HL-60/S4 treated with retinoic acid at 250 ng/mL for 4 days and 3 days (cell line): ENCODE results near the gene CD34.
"Not testable (repeated sequence)": the region's sequence is repeated elsewhere in the genome, so short reads cannot be mapped to it uniquely, and the experiment has no call there.

ENCODE experiments used
- in situ Hi-C: fragments of 300-500 bp; cut with MboI; formaldehyde crosslinking; loops from 2 replicates; pipeline ENCODE4 v1.7.0; 2022; ENCODE audit warnings: low sequenced_read_pairs

Gene CD34

DNA sequence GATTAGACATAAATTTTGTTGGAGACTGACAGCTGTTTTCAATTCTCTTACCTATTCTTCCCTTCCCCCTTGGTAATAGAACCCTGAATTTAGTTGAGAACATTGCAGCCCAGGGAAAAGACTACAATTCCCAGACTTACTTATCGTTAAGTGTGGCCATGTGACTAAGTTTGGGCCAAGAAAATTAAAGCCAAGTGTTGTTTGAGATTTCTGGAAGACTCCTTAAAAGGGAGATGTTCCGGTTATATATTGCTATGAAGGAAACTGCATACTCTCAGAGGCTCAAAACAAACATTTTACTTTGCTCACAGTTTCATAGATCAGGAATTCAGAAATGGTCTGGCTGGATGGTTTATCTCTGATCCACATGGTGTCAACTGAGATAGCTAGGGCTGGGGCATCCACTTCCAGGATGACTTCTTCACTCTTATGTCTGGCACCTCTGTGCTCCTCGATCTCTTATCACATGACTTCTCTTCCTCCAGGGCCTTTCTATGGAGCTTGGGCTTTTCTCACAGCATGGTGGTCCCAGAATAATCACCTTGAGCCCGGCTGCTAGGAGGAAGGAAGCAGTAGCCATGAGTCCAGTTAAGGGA lies 22.4 kb upstream of the CD34 start:
- in situ Hi-C loops = no loop called here

GRCh38 chr1:207926984-207927383 lies 16.1 kb upstream of the CD34 start:
- in situ Hi-C loops = no loop called here

GRCh38 chr1:207925969-207926368 lies 15.0 kb upstream of the CD34 start:
- in situ Hi-C loops = not testable (repeated sequence)

DNA sequence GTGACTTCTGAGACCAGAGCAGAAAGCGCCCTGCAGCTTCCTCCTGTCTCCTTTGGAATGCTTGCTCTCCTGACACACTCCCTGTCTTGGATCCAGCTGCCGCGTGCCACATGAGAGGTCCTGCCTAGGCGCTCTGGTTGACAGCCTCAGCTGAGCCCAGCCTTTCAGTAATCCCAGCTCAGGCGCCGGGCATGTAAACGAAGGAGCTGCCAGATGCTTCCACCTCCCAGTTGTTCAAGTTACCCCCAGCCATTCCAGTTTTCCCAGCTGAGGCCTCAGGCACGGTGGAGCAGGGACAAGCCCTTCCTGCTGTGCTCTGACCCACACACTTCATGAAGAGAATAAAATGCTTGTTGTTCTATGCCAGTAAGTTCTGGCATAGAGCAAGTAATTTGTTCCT lies 14.3 kb upstream of the CD34 start:
- in situ Hi-C loops = no loop called here

- in situ Hi-C loops = no loop called here
Measured at GRCh38 chr1:207923561-207923960, 12.6 kb upstream of the CD34 start.

GRCh38 chr1:207923121-207923520 lies 12.2 kb upstream of the CD34 start:
- in situ Hi-C loops = no loop called here

- in situ Hi-C loops = no loop called here
Measured at GRCh38 chr1:207922554-207922953, 11.6 kb upstream of the CD34 start.

DNA sequence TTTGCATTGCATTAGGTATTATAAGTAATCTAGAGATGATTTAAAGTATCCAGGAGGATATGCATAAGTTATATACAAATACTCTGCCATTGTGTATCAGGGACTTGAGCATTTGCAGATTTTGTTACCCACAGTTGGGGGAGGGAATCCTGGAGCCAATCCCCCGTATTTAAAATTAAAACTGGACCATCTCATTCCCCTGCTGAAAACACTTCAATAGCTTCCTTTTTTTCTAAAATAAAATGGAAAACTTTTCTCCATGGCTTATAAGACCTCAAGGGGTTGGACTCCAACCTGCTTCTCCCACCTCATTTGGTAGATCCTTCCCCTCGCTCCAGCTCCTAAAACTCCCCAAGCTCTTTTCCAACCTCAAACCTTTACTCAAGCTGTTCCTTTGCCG lies 10.4 kb upstream of the CD34 start:
- in situ Hi-C loops = no loop called here

GRCh38 chr1:207920444-207921021 lies 9.6 kb upstream of the CD34 start:
- in situ Hi-C loops = no loop called here

DNA sequence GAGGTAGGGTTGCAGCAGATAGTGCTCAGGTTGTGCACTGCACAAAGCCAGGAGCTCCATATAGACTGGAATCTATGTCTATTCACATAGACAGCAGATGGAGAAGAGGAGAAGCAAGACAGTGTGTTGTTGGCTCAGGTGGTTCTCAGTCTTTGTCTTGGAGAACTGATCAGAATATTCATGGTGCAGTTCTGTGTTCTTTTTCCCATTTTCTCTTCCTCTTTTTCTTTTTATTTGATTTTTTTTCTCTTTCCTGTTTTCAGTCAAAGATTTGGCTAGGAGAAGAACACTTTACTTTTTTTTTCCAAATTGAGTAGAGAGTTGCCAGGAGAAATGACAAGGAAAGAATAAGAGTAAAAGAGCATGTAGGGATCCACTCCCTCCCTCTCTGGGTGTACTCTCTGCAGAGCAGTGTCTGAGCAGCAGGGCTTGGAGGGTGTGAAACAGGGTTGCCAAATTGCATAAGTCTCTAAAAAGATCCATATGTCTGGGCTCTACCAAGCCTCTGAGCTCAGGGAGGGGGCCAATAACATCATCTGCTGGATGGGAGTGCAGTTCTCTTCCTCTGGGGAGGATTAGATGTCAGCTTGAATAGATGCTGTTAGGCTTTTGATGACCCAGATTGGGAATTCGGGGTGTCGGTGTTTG lies 8.7 kb upstream of the CD34 start:
- in situ Hi-C loops = no loop called here

DNA sequence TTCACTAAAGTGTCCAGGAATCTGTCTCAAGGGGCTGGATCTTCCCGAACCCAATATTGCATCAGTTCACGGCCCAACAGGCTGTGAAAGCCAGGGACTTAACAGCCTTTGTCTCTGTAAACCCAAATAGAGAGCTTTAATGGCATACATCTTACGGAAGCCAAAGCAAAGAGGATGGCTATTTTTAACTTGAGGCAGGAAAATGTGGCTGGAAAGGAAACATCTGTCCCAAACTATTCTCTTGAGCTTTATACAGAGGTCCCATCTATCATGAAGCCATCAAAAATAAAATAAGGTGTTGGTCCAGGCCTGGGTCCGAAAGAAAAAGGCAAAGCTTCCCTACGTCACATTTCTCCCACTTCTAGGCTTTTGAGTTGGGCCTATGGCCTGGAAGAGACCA lies 7.7 kb upstream of the CD34 start:
- in situ Hi-C loops = no loop called here

DNA sequence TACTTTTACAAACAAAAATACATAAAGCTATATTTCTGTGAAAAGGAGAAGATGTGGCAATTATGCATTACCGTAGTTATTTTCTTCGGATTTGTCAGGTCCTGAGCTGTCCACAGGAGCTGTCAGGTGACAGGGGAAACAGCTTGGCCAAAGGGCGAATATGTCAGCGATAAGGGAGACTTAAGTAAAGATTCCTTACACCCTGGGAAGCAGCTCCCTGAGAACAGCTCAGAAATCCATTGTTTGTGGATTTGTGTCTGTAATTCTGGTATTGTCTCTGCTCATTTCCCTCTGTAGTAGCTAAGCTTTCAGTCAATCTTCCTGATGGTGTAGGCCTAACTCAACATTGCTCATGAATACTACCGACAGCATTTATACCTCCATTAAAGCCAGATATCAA lies 7.1 kb upstream of the CD34 start:
- in situ Hi-C loops = no loop called here

DNA sequence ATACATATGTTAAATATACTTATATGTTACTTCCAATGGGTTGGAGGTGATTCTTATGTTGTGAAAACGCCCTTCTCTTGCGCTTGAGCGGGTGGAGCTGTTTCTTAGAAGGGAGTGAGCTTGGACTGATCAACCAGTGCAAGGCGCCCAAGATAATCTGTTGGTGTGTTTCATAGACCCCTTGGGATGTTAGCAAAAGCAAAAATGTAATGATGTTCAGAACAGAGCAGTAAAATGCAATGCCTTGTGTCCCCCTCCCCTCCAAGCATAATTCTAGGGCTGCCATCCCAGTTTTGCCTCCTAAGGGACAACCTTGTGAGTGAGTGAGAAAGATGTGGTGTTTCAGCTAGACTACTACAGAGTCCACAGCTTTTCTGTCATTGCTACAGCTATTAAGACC lies 6.2 kb upstream of the CD34 start:
- in situ Hi-C loops = no loop called here

- in situ Hi-C loops = no loop called here
Measured at GRCh38 chr1:207913951-207914350, 3.0 kb upstream of the CD34 start.

DNA sequence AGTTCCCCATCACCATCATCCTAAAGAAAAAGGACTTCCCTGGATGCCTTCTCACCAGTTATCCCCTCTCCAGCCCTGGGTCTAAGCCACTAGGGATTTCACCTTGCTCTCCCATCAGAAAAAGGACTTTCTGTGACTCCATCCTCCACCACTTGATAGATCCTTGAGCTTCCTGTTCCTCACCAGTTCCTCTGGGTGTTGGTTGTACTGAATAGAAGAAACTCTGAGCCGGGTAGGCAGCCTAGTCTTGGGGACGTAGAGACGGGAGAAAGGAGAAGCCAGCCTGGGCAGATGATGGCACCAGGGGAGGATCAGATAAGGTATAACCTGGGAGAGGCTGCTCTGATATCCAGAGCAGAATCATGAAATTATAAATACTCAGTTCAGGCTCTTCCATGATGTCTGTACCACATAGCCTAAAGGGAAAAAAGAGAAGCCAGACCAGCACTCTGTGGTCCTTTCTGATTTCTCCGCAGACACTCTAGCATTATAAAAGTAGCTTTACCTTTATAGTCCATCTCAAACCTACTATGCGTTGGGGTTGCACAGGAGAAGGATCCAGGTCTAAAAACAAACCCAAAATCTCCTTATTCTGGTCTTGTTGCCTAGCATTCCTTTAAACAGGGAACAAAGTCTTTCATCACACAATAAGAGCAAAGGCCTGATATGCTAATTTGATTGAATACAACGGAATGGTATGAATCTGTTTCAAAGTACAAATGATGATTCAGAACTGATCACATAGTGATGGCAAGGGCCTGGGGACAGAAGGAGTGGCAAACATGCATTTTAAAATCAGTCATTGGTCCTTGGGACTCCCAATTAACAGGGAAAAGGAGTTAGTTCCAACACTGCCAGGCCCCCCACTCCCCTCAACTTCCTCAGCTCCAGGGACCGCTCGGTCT lies 1.2 kb upstream of the CD34 start:
- in situ Hi-C loops = no loop called here

- in situ Hi-C loops = loop anchor here (10.0 kb wide), 1 partner anchor 45 kb away; no protein-coding TSS in a partner anchor
Measured at GRCh38 chr1:207909687-207910086, 1.2 kb downstream of the CD34 start.

GRCh38 chr1:207908107-207908734 lies 2.7 kb downstream of the CD34 start:
- in situ Hi-C loops = loop anchor here (10.0 kb wide), 1 partner anchor 47 kb away; no protein-coding TSS in a partner anchor

DNA sequence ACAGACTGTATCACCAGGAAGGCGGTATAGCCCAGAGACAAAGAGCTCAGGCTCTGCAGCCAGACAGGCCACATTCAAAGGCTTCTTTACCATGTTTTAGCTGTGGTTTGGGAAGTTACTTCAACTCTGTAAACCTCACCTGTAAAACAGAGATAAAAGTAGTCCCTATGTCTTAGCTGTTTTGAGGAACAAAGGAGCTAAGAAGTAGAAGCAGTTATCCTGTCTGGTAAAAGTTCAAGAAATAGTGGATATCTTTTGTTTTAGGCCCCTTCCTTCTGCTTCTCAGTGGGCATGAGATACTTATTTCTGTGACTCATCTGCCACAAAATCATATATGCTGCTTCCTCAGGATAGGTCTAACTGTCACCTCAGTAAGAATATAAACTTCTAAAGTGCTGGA lies 6.5 kb downstream of the CD34 start:
- in situ Hi-C loops = loop anchor here (10.0 kb wide), 1 partner anchor 50 kb away; no protein-coding TSS in a partner anchor

- in situ Hi-C loops = loop anchor here (10.0 kb wide), 1 partner anchor 51 kb away; no protein-coding TSS in a partner anchor
Measured at GRCh38 chr1:207903767-207904166, 7.2 kb downstream of the CD34 start.

DNA sequence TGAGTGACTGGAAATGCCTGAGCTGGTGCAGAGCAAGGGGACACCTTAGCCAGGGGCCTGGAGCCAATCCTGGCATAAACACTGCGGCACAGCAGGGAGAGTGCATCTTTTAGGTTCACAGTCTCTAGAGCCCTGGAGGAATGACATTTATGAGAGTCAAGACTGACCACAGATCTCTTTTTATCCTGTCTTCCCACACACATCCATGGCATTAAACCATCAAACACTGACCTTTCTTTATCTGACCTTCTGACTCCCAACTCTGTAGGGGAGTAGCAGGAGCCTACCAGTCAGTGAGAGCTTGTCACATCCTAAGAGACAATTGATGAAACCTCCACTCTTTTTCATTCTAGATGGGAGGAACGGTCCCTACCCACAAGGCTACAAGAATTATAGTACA lies 7.9 kb downstream of the CD34 start:
- in situ Hi-C loops = loop anchor here (10.0 kb wide), 1 partner anchor 52 kb away; no protein-coding TSS in a partner anchor

- in situ Hi-C loops = loop anchor here (10.0 kb wide), 1 partner anchor 52 kb away; no protein-coding TSS in a partner anchor
Measured at GRCh38 chr1:207902566-207902965, 8.4 kb downstream of the CD34 start.
